ENCODE data around the gene MAP3K13.

The MAP3K13 gene

GRCh38 chr3:185490241-185490640, 127.3 kb downstream of the MAP3K13 start:
- DNase-seq (ENCODE audit: extremely low spot score, insufficient read length, low read depth) (no peak), FAIRE-seq (no peak)

- FAIRE-seq: peak; percentile 78
- peak; percentile 93 for DNase-seq (ENCODE audit: extremely low spot score, insufficient read length, low read depth)
Observed at GRCh38 chr3:185498503-185499396, 135.8 kb downstream of the MAP3K13 start, which contains the start of gene TMEM41A. Gene TMEM41A, minus strand, starts transcription at chr3:185499035. Its CDS starts 74 bp downstream, at chr3:185498961.

GRCh38 chr3:185502987-185503386, 140.1 kb downstream of the MAP3K13 start:
- no peak for FAIRE-seq
- no peak for DNase-seq (ENCODE audit: extremely low spot score, insufficient read length, low read depth)

- FAIRE-seq: no peak
- no peak for DNase-seq (ENCODE audit: extremely low spot score, insufficient read length, low read depth)
Observed at GRCh38 chr3:185503521-185503920, 140.6 kb downstream of the MAP3K13 start.

- no peak for FAIRE-seq
- DNase-seq (ENCODE audit: extremely low spot score, insufficient read length, low read depth): no peak
Observed at GRCh38 chr3:185504636-185505035, 141.7 kb downstream of the MAP3K13 start.

GRCh38 chr3:185507883-185508282, 144.9 kb downstream of the MAP3K13 start:
- DNase-seq (ENCODE audit: extremely low spot score, insufficient read length, low read depth) (no peak), FAIRE-seq (no peak)

GRCh38 chr3:185508335-185508991, 145.5 kb downstream of the MAP3K13 start:
- FAIRE-seq (no peak), DNase-seq (ENCODE audit: extremely low spot score, insufficient read length, low read depth) (no peak)

- no peak for FAIRE-seq
- DNase-seq (ENCODE audit: extremely low spot score, insufficient read length, low read depth): no peak
Observed at GRCh38 chr3:185511711-185512110, 148.8 kb downstream of the MAP3K13 start.

GRCh38 chr3:185517387-185518130, 154.6 kb downstream of the MAP3K13 start:
- DNase-seq (ENCODE audit: extremely low spot score, insufficient read length, low read depth) (no peak), FAIRE-seq (peak; percentile 12)

- DNase-seq (ENCODE audit: extremely low spot score, insufficient read length, low read depth) (no peak), FAIRE-seq (no peak)
Observed at GRCh38 chr3:185519021-185519420, 156.1 kb downstream of the MAP3K13 start.

- no peak for FAIRE-seq
Observed at GRCh38 chr3:185521349-185522138, 158.6 kb downstream of the MAP3K13 start.

GRCh38 chr3:185526349-185526951, 163.5 kb downstream of the MAP3K13 start:
- no peak for DNase-seq (ENCODE audit: extremely low spot score, insufficient read length, low read depth)
- no peak for FAIRE-seq

More at GRCh38 chr3:185521349-185522138, 158.6 kb downstream of the MAP3K13 start:
- DNase-seq (ENCODE audit: extremely low spot score, insufficient read length, low read depth): no peak

- no peak for DNase-seq (ENCODE audit: extremely low spot score, insufficient read length, low read depth)
- no peak for FAIRE-seq
Observed at GRCh38 chr3:185527364-185527763, 164.4 kb downstream of the MAP3K13 start.

GRCh38 chr3:185528532-185528931, 165.6 kb downstream of the MAP3K13 start:
- FAIRE-seq (no peak), DNase-seq (ENCODE audit: extremely low spot score, insufficient read length, low read depth) (no peak)

- no peak for FAIRE-seq
- no peak for DNase-seq (ENCODE audit: extremely low spot score, insufficient read length, low read depth)
Observed at GRCh38 chr3:185530856-185531255, 167.9 kb downstream of the MAP3K13 start.

GRCh38 chr3:185532901-185533300, 170.0 kb downstream of the MAP3K13 start:
- DNase-seq (ENCODE audit: extremely low spot score, insufficient read length, low read depth) (no peak), FAIRE-seq (no peak)

- FAIRE-seq: no peak
- no peak for DNase-seq (ENCODE audit: extremely low spot score, insufficient read length, low read depth)
Observed at GRCh38 chr3:185534511-185534910, 171.6 kb downstream of the MAP3K13 start.

GRCh38 chr3:185537369-185537970, 174.5 kb downstream of the MAP3K13 start:
- FAIRE-seq: peak; percentile 98

More at GRCh38 chr3:185537369-185537970, 174.5 kb downstream of the MAP3K13 start:
- DNase-seq (ENCODE audit: extremely low spot score, insufficient read length, low read depth): peak; percentile 59

All from GM18507 (cell line).